Neutrophil (primary cell): Measurements from ENCODE around the gene PNLIPRP2.

Source experiments
- H3K27ac ChIP-seq: fragments of 200-600 bp; sonication (generic); 2 replicates; pipeline ENCODE4 v1.5.1; 2016; ENCODE audit warnings: mild to moderate bottlenecking, moderate library complexity
- H3K27me3 ChIP-seq: fragments of 200-600 bp; sonication (generic); 2 replicates; pipeline ENCODE4 v1.6.0; 2016; ENCODE audit warnings: mild to moderate bottlenecking
- H3K36me3 ChIP-seq: fragments of 200-600 bp; sonication (generic); 2 replicates; pipeline ENCODE4 v1.5.1; 2017
- H3K4me1 ChIP-seq, 2 experiments: fragments of 200-600 bp in 1 of 2; sonication (generic) in 1 of 2; 1 replicate in 1 of 2; 2 replicates in 1 of 2; pipeline versions ENCODE4 v1.5.1 to v1.6.1; 2013 to 2016; ENCODE audit warnings: low read depth in 1 of 2, low read length in 1 of 2, mild to moderate bottlenecking in 1 of 2, moderate library complexity in 1 of 2; ENCODE audit not compliant: control insufficient read depth in 1 of 2, insufficient read depth in 1 of 2
- H3K4me3 ChIP-seq, 2 experiments: fragments of 200-600 bp in 1 of 2; sonication (generic) in 1 of 2; 1 replicate in 1 of 2; 2 replicates in 1 of 2; pipeline ENCODE4 v1.5.1; 2013 to 2016; ENCODE audit warnings: low read depth in 1 of 2, low read length in 1 of 2, mild to moderate bottlenecking in 1 of 2, moderate library complexity in 1 of 2
- H3K9me3 ChIP-seq: fragments of 200-600 bp; sonication (generic); 2 replicates; pipeline ENCODE4 v1.5.1; 2016
- TF ChIP-seq, protein P1 (sequence below): fragments of 200-600 bp; sonication (generic); IDR thresholded peaks from 2 replicates; pipeline ENCODE4 v1.5.1; 2016; ENCODE audit warnings: antibody characterized with exemption

PNLIPRP2 gene

GRCh38 chr10:116684781-116685180 is 64.0 kb downstream of the PNLIPRP2 start:
- TF ChIP-seq, protein P1, sequence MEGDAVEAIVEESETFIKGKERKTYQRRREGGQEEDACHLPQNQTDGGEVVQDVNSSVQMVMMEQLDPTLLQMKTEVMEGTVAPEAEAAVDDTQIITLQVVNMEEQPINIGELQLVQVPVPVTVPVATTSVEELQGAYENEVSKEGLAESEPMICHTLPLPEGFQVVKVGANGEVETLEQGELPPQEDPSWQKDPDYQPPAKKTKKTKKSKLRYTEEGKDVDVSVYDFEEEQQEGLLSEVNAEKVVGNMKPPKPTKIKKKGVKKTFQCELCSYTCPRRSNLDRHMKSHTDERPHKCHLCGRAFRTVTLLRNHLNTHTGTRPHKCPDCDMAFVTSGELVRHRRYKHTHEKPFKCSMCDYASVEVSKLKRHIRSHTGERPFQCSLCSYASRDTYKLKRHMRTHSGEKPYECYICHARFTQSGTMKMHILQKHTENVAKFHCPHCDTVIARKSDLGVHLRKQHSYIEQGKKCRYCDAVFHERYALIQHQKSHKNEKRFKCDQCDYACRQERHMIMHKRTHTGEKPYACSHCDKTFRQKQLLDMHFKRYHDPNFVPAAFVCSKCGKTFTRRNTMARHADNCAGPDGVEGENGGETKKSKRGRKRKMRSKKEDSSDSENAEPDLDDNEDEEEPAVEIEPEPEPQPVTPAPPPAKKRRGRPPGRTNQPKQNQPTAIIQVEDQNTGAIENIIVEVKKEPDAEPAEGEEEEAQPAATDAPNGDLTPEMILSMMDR = no peak
- H3K27me3 ChIP-seq = peaks cover 14% of the 10 kb centered on the region
- no peaks in the 10 kb centered on the region for H3K9me3 ChIP-seq
- H3K36me3 ChIP-seq = no peaks in the 10 kb centered on the region
- no peak overlapping the region for H3K4me3 ChIP-seq
- H3K4me1 ChIP-seq = no peaks in the 10 kb centered on the region
- no peak overlapping the region for H3K27ac ChIP-seq

GRCh38 chr10:116685807-116686206 is 65.1 kb downstream of the PNLIPRP2 start:
- Histone ChIP-seq H3K27ac (no peak overlapping the region), H3K4me3 (no peak overlapping the region), H3K9me3 (no peaks in the 10 kb centered on the region), H3K27me3 (peaks cover 22% of the 10 kb centered on the region), H3K36me3 (no peaks in the 10 kb centered on the region), H3K4me1 (no peaks in the 10 kb centered on the region)
- TF ChIP-seq, protein P1 = no peak

DNA sequence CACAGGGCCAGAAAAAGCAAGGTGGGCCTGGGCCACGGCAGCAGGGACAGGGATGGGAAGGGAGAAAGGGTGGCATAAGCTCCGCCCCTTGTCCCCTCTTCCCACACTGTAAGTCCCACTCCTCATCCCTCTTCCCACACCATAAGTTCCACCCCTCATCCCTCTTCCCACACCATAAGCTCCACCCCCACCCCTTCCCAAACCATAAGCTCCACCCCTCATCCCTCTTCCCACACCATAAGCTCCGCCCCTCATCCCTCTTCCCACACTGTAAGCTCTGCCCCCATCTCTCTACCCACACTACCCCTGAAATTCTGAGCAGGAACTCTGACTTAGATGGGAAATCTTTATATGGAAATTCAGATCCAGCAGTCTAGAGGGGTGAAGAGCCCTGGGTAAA is 65.9 kb downstream of the PNLIPRP2 start:
- H3K36me3 ChIP-seq = no peaks in the 10 kb centered on the region
- no peaks in the 10 kb centered on the region for H3K4me1 ChIP-seq
- H3K9me3 ChIP-seq = no peaks in the 10 kb centered on the region
- H3K27ac ChIP-seq = no peak overlapping the region
- H3K4me3 ChIP-seq = no peak overlapping the region
- peaks cover 23% of the 10 kb centered on the region for H3K27me3 ChIP-seq
- TF ChIP-seq, protein P1 = no peak

DNA sequence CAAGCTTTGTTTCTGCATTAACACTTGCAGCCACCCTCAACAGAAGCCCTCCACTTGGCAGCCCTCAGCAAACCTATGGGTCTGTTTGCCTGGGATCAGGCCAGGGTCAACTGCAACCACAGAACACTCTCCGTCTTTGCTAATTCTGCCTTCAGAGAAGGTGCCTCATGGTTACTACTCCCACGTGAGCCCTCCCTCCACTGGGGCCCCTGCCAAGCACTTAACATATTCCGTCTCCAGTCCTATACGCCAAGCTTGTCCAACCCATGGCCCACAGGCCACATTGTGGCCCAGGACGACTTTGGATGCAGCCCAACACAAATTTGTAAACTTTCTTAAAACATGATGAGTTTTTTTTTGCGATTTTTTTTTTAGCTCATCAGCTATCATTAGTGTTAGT is 66.9 kb downstream of the PNLIPRP2 start:
- Histone ChIP-seq H3K4me3 (no peak overlapping the region), H3K27me3 (peaks cover 26% of the 10 kb centered on the region), H3K27ac (no peak overlapping the region), H3K36me3 (no peaks in the 10 kb centered on the region), H3K4me1 (no peaks in the 10 kb centered on the region), H3K9me3 (no peaks in the 10 kb centered on the region)
- TF ChIP-seq, protein P1 = no peak

GRCh38 chr10:116688241-116688711 is 67.5 kb downstream of the PNLIPRP2 start:
- H3K36me3 ChIP-seq = no peaks in the 10 kb centered on the region
- H3K4me1 ChIP-seq = no peaks in the 10 kb centered on the region
- H3K9me3 ChIP-seq = no peaks in the 10 kb centered on the region
- H3K27ac ChIP-seq = no peak overlapping the region
- no peak overlapping the region for H3K4me3 ChIP-seq
- TF ChIP-seq, protein P1 = no peak
- peaks cover 26% of the 10 kb centered on the region for H3K27me3 ChIP-seq
